H1 (cell line): ENCODE results near the gene LUC7L3. TPM values are rescaled to one million over a fixed set of nuclear protein-coding genes. Genes with fewer than 3 reads are reported as not detected.

ENCODE experiments used
- CEBPB ChIP-seq: IDR thresholded peaks from 2 replicates; pipeline ENCODE4 v1.6.1; 2012; ENCODE audit warnings: low read depth, low read length
- GTF2F1 ChIP-seq: IDR thresholded peaks from 2 replicates; pipeline ENCODE4 v1.6.1; 2012; ENCODE audit warnings: low read depth, low read length, improper control_type of control experiment, borderline replicate concordance
- KDM1A ChIP-seq: fragments of 200-600, 300-600 bp; sonication (generic); IDR thresholded peaks from 2 replicates; pipeline ENCODE4 v1.7.1; 2016; ENCODE audit warnings: mild to moderate bottlenecking, low read length, borderline replicate concordance
- SAP30 ChIP-seq: fragments of 300-600 bp; sonication (generic); IDR thresholded peaks from 2 replicates; pipeline ENCODE4 v1.7.1; 2012; ENCODE audit warnings: low read length, moderate library complexity, mild to moderate bottlenecking, inconsistent platforms; ENCODE audit not compliant: insufficient read depth, insufficient replicate concordance
- SP2 ChIP-seq: IDR thresholded peaks from 2 replicates; pipeline ENCODE4 v1.6.1; 2012; ENCODE audit warnings: mild to moderate bottlenecking, low read length, inconsistent platforms
- SRF ChIP-seq: IDR thresholded peaks from 2 replicates; pipeline ENCODE4 v1.6.1; 2011; ENCODE audit warnings: mild to moderate bottlenecking, low read depth, low read length, moderate library complexity
- SUZ12 ChIP-seq: fragments of 200-600 bp; sonication (generic); IDR thresholded peaks from 2 replicates; pipeline ENCODE4 v1.6.1; 2012; ENCODE audit warnings: mild to moderate bottlenecking, inconsistent platforms, low read length, moderate library complexity, mixed read lengths
- TAF1 ChIP-seq: IDR thresholded peaks from 2 replicates; pipeline ENCODE4 v1.6.1; 2011; ENCODE audit warnings: mild to moderate bottlenecking, low read depth, low read length
- polyA plus RNA-seq, 7 experiments: library from polyadenylated mRNA; depleted of rRNA in 3 of 7; stranded (reverse) in 5 of 7; unstranded in 2 of 7; fragments of >200 nt in 5 of 7; fragments of 200-250 nt in 2 of 7; gene quantifications; 1 replicate in 5 of 7; 2 replicates in 1 of 7; 4 replicates in 1 of 7; pipeline versions ENCODE4 v1.2.1 to v1.2.3, GENCODE V29; 2011 to 2013; ENCODE audit warnings: missing spikeins in 2 of 7, mixed read lengths in 2 of 7
- total RNA-seq: library from RNA; stranded (reverse); fragmentation: NEBNext Ultra II Directional; extraction: Animal tissue kit (Norgen Biotek cat#: 25700); gene quantifications from 2 replicates; pipeline ENCODE4 v1.2.1, GENCODE V29; 2021

Gene LUC7L3
- total and polyA plus RNA-seq, 2 of the 8 experiments (the other 6 are each of a cell fraction or from before 2014, with no cell fraction given), result 102 to 126 TPM

GRCh38 chr17:50745631-50746030 is 26.2 kb downstream of the LUC7L3 start (continued):
- no peak for TF ChIP-seq SUZ12
- TF ChIP-seq SRF, result no peak
- TF ChIP-seq TAF1, result no peak
- TF ChIP-seq KDM1A, result no peak
- TF ChIP-seq SP2, result no peak
- TF ChIP-seq SAP30, result no peak
- TF ChIP-seq GTF2F1, result no peak
- no peak for TF ChIP-seq CEBPB
